HG02852 (cell line): ENCODE measurements around the gene MYO15B.
"Not testable (repeated sequence)": the region's sequence is repeated elsewhere in the genome, so short reads cannot be mapped to it uniquely, and the experiment has no call there.

ENCODE experiments used
- ATAC-seq: cut with Tn5 transposase; IDR thresholded peaks from one replicate; pipeline ENCODE4 v1.9.1; 2021; ENCODE audit warnings: mild to moderate bottlenecking, moderate library complexity; ENCODE audit not compliant: unreplicated experiment

Gene MYO15B

DNA sequence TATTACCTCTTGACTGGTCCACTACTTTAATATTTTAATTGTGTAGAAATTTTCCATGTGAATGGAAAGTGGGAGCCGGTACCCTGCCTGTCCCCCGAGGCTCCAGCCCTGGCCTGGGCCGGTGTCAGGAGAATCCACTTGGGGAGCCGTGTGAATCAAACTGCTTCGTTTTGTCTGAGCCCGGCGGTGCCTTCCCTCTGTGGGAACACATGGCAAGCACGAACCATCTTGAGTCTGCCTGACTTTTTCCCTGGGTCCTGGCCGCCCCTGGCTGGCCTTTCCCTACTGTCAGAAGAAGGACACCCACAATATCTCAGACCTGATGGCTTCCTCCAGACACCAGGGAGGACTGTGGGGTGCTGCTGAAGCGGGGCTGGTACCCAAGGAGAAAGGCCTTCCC, 12.4 kb upstream of the MYO15B start:
- no peak for ATAC-seq

DNA sequence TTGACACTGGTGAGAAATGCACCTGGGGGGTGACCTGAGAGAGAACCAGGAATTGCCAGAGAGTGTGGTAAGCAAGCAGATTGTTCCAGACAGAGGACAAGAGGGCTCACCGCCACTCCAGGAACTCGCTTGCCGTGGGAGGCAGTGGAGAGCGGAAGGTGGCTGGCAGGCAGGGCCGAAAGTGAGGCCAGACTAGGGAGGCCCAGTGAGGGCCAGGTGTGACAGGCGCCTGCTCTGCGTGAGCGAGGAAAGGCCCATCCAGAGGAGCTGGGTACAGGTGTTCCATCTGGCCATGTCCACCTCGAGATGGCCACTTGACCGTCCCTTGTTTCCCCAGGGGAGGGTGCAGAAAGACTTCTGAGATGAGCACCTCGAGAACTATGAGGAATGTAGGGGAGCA, 11.9 kb upstream of the MYO15B start:
- ATAC-seq: no peak

DNA sequence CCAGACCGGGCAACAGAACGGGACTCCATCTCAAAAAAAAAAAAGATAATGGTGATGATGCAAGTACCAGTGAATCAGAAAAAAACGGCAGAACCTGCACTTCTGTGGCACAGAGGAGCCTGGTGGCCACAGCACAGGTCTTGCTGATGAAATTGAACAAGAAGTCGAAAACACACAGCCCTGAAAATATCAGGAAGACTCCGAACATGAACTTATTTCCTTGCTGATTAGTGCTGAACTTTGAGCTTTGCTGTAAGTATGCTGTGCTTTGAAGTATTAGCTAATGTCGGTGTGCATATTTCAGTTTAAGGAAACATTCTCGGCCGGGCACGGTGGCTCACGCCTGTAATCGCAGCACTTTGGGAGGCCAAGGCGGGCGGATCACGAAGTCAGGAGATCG, 10.9 kb upstream of the MYO15B start:
- ATAC-seq: no peak

DNA sequence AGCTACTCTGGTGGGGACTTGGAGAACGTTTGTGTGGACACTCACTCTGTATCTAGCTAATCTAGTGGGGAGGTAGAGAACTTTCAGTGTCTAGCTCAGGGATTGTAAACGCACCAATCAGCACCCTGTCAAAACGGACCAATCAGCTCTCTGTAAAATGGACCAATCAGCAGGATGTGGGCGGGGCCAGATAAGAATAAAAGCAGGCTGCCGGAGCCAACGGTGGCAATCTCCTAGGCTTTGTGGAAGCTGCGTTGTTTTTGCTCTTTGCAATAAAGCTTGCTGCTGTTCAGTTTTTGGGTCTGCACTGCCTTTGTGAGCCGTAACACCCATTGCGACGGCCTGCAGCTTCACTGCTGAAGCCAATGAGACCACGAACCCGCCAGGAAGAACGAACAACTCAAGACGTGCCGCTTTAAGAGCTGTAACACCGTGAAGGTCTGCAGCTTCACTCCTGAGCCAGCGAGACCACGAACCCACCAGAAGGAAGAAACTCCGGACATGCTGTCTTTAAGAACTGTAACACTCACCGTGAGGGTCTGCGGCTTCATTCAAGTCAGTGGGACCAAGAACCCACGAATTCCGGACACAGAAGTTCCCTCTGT, 6.4 kb upstream of the MYO15B start:
- not testable (repeated sequence) for ATAC-seq

DNA sequence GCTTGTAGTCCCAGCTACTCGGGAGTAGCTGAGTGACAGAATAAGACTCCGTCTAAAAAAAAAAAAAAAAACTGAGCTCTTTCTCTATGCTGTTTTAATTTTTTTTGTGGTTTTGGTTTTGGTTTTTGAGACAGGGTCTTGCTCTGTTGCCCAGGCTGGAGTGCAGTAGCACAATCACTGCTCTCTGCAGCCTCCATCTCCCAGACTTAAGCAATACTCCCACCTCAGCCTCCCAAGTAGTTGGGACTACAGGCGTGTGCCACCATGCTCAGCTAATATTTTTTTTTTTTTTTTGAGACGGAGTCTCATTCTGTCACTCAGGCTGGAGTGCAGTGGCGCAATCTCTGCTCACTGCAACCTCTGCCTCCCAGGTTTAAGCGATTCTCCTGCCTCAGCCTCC, 4.4 kb upstream of the MYO15B start:
- not testable (repeated sequence) for ATAC-seq

DNA sequence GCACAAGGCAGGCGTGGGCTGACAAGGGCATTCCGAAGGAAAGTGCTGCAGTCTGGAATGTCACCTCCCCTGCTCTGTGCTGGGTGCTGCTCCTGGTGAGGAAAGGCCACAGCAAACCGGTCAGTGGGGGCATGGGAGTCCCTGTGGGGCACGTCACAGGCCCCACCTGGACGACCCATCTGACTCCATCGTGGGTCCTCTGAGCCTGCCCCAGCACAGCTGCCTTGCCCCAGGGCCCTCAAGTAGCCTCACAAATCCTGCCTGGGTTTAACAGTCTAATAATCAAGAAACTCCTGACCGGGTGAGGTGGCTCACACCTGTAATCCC, 2.8 kb upstream of the MYO15B start:
- no peak for ATAC-seq

DNA sequence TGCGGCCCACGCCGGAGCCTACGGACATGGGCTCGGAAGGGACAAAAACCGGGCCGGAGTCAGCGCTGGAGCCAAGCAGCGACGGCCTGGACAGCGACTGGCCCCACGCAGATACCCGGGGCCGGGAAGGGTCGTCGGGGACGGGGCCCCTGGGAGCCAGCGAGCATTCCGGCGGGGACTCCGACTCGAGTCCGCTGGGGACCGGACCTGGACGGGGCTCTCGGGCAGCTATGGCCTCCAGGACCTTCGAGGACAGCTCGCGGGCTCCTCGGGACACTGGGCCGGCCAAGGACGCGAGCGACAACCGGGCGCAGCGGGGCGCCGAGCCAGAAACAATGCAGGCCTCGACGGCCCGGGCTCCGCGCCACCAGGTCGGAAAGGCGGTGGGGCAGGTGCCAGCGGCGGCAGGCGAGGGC, 1.0 kb downstream of the MYO15B start:
- peak; percentile 26 for ATAC-seq

DNA sequence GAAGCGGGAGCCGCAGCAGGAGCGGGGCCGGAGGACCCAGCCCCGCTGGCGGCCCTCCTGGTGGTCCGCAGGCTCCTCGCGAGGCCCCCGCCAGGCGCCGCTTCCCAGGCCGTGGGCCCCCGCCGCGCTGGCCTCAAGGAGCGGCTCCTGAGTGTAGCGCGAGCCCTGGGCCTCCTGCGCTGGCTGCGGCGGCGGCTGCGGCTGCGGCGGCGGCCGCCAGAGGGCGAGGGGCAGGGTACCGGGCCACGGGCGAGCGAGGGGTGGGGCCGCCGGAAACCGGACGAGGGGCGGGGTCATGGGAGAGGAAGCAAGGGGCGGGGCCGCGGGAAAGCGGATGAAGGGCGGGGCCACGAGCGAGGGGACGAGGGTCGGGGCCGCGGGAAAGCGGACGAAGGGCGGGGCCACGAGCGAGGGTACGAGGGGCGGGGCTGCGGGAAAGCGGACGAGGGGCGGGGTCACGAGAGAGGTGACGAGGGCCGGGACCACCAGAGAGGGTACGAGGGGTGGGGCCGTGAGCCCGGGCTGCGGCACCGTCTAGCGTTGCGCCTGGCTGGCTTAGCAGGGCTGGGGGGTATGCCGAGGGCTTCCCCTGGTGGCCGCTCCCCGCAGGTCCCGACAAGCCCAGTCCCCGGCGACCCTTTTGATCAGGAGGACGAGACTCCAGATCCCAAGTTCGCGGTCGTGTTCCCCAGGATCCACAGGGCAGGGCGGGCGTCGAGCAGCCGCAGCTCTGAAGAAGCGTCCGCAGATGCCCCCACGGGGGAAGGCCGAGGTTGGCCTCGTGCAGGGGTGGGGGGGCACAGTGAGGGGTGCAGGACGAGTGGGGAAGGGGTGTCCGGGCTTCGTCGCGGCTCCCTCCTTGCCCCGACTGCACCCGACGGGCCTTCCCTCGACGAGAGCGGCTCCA, 1.7 kb downstream of the MYO15B start:
- ATAC-seq: peak; percentile 75

DNA sequence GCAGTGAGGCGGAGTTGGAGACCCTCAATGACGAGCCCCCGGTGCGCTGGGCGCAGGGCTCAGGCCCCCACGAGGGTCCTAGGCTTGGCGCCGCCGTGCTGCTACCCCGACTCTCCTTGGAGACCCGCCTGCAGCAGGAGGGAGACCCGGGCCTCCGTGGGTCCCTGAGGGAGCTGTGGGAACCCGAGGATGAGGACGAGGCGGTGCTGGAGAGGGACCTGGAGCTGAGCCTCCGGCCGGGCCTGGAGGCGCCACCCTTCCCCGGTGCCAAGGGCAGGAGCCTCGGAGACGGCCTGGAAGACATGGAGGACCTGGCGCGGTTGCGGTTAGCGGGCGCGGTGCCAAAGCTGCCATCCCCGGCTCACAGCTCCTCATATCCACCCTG, 2.3 kb downstream of the MYO15B start:
- ATAC-seq: no peak

DNA sequence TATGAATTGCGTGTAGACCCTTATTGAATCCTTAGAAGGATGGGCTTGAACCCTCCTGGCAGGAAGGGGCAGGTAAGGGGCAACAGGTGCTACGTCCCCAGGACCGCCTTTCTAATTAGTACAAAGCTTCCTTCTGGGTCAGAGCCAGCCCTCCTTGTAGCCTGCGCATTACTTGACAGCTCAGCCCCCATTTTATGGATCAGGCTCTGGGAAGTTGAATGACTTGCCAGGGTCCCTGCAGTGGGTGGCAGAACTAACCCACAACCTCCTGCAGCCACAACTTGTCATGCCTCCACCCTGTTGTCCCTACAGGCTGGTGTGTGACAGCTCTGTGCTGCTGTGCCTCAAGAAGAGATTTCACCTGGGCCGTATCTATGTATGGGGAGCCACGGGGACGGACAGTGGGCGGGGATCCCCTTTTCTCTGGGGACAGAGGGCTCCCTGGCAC, 2.7 kb downstream of the MYO15B start:
- ATAC-seq: no peak

DNA sequence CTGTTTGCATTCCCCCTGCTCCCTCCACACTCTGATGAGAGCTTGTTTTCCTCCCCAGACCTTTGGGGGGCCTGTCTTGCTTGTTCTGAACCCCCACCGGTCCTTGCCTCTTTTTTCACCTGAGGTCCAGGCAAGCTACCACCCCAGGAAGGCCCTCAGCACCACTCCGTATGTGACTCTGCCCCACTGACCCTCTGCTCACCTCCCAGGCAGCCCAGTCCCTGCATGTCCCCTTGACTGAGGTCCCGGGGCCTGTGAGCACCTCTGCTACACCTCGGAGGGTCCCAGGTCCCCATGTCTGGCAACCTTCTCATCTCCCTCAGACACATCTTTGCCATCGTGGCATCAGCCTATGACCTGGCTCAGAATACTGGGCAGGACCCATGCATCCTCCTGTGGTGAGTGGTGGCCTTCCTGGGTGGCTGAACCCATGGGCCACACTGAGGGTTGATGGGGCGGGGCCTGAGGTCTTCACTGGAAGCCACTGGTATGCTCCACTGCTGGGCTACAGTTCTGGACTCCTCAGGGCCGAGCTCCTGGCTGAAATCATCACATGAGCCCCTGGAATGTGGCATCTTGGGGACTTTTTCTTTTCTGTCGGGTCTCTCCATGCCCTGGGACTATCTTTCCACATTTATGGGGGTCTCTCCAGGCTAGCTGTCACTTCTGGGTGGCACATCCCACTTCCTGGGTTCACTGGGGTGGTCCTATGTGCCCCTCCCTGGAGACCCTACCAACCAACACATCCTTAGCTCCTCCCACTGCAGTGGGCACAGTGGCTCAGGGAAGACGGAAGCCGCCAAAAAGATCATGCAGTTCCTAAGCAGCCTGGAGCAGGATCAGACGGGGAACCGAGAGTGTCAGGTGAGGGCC, 3.5 kb downstream of the MYO15B start:
- ATAC-seq: no peak

DNA sequence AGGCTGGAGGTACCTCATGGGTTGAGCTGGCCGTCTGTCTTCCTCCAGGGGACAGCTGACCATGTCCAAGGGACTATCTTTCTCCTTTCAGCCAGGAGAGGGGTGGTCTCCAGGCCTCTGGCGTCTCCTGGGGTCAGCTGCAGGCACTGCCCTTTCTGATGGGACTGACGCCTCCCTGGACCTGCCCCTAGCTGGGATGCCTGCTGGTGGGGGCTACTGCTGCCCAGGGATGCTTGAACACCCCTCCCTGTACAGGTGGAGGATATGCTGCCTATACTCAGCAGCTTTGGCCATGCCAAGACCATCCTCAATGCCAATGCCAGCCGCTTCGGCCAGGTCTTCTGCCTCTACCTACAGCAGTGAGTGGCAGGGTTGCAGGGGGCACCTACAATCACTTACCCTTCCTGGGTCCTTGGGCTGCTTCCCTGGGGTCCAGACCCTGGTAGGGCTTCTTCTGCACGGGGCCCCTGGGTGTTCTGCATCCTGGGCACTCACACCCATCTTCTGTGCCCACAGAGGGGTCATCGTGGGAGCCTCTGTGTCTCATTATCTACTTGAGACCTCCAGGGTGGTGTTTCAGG, 4.2 kb downstream of the MYO15B start:
- ATAC-seq: no peak

DNA sequence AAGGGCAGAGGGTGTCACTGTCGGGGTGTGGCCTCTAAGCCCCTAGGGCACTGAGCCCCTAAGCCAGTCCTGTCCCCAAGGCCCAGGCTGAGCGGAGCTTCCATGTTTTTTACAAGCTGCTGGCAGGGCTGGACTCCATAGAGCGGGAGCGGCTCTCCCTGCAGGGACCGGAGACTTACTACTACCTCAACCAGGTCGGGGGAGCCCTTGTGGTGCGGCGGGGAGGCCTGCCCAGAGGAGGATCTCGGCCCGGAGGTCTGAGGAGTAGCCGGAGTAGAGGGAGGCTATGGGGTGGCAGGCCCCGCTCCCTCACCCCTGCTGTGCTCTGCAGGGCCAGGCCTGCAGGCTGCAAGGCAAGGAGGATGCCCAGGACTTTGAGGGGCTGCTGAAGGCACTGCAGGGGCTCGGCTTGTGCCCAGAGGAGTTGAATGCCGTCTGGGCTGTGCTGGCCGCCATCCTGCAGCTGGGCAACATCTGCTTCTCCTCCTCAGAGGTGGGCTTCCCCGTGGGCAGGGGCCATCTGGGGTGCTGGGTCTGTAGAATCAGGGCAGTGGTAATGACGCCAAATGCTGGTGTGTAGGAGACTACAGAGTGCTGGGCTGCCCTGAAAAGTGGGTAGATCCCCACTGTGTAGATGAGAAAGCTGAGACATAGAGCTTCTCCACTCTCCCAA, 4.9 kb downstream of the MYO15B start:
- ATAC-seq: no peak

DNA sequence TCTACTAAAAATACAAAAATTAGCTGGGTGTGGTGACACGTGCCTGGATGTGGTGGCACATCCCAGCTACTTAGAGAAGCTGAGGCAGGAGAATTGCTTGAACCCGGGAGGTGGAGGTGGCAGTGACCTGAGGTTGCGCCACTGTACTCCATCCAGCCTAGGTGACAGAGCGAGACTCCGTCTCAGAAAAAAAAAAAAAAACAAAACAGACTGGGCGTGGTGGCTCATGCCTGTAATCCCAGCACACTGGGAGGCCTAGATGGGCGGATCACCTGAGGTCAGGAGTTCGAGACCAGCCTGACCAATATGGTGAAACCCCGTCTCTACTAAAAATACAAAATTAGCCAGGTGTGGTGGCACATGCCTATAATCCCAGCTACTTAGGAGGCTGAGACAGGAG, 5.8 kb downstream of the MYO15B start:
- not testable (repeated sequence) for ATAC-seq

DNA sequence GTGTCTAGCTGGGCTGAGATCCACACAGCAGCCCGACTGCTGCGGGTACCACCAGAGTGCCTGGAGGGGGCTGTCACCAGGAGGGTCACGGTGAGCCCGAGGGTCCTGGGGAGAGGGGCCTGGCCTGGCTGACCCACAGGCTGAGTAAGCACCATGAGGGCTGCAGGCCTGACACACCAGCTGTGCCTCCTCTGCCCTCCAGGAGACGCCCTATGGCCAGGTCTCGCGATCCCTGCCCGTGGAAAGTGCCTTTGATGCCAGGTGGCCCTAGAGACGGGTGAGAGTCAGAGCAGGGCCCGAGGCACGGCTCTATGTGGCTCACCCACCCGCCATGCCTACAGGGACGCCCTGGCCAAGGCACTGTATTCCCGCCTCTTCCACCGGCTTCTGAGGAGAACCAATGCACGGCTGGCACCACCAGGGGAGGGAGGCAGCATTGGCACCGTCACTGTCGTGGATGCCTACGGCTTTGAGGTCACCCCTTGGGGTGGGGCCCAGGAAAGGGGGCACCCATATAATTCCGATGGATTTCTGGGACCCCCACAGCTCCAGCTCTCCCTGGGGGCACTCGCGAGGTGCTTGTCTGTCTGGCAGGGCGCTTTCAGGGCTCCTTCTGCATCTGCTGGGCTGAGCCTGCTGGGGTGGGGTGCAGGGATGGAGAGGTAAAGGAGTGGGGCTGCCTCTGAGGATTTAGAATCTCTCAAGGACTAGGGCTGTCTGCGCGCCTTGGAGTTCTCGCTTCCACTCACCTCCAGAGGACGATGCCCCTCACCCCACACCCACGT, 7.1 kb downstream of the MYO15B start:
- no peak for ATAC-seq

DNA sequence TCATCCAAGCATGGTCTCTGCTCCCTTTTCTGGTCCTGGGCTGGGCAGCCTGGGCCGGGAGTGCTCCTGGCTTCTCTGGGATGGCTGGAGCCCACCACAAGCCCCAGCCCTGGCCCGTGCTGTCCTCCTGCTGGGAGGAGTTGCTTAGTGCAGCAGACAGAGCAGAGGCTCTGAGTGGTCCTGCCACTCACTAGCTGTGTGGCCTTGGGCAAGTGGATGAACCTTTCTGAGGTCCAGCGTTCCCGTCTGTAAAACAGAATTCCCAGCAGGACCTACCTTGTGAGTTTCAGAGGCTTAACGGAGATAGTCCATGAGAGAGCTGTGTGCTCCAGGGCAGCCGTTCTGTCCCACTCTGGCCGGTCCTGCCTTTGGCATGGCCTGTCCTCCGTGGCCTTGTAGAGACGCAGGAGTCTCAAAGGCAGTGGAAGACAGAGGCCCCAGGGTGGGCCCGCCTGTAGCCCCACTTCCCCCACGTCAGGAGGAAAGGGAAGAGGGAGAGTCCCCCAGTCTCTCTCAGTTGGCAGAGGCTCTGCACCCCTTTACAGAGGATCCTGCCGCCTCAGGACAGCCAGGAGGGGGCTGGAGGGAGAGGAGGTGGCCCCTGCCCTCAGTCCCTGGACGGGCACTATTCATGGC, 7.8 kb downstream of the MYO15B start:
- no peak for ATAC-seq

DNA sequence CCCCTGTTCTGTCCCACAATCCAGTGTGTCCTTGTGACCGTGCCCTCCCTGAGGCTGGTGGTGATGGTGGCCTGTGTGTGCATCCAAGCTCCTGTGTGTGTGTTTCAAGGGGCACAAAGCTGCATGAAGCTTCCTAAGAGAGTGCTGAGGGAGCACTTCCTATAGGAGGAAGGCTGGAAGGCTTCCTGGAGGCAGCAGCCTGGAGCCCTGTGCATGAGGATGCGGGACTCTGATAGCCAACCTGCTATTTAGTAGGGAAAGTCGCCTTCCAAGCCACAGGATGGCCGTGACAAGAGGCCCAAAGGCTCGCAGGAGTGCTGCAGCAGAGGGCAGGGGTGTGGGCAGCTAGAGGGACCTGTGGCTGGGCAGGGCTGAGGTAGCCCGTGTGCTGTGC, 8.3 kb downstream of the MYO15B start:
- no peak for ATAC-seq

DNA sequence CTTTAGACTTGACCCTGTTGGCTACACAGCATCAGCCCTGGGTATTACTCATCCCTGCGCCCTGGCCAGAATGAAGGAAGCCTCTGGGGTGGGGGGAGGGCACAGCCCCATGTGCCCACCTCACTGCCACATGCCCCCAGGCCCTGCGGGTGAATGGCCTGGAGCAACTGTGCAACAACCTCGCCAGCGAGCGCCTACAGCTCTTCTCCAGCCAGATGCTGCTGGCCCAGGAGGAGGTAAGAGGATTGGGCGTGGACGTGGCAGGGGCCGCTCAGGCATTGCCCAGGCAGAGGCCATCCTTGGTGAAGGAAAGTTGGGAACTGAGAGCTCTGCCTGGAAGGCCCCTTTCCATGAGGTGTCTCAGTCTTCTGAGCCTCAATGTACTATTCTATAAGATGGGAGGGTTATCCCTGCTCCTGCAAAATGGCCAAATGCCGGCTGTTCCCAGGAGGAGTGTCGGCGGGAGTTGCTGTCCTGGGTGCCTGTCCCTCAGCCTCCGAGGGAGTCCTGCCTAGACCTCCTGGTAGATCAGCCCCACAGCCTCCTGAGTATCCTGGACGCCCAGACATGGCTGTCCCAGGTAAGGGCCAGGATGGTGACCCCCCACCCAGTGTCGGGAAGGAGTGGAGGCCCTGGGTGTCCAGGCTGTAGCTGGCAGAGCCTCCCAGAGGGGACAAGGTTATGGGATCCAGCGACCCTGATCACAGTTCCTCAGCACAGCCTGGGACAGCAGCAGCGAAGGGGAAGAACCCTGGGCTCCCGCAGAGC, 8.9 kb downstream of the MYO15B start:
- ATAC-seq: no peak
